Activated CD8-positive, alpha-beta memory T cell treated with anti-CD3 and anti-CD28 coated beads, Interleukin-2, amount 50 U/mL, for 1 hour (primary cell): ENCODE results near the gene URB2.
"Not testable (repeated sequence)": the region's sequence is repeated elsewhere in the genome, so short reads cannot be mapped to it uniquely, and the experiment has no call there.

Source experiments
- DNase-seq: peaks from one replicate; pipeline ENCODE4 v3.0.0-alpha.2; 2020; ENCODE audit errors: extremely low read depth

The URB2 gene

DNA sequence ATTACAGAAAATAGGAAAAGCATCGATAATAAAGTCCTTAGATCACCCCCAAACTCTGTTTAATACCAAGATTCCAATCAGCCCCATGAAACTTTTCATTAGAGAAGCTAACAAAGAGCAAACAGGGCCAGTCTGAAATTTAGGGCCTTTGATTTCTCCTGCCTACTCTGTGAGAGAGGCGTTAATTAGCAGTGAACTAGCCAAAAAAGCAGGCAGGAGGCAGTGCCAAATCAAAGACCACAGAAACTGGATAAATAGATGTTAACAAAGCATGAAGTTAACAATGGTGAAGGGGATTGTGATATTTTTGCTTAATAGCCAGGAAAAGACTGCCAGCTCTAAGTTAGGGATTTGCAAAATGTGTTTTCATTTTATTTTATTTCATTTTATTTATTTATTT is 11.3 kb upstream of the URB2 start:
- no peak for DNase-seq

DNA sequence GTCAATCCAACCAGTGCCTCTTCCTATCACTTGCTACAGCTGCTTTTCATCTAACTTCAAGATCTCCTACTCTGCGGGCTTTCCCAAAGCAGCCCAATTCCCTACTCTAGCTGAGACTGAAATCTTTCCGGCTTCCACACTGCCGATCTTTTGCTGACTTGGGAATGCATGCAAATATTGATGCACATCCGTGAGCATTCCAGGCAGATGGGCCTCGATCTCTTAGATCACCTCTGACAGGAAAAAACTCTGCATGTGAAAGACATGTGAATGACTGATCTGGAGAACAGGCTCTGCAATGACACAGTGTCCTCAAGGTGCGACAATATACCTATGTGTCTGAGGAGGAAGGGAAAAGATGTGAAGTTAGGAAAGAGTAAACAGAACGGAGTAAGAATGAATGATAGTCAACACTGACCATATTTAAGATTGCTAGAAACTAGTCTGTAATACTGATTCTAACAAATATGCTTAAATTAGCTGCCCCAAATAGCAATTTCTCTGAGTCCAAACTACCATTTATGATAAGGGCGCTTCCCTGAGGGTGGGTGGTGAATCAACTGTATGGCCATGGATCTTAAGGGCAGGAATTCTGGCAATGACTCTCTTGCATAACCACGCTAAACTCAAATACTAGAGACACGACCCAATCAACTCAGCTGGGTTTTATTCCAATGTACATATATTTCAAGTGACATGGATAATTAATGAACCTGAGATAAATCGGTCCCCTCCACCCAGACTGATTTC is 8.5 kb upstream of the URB2 start:
- DNase-seq: no peak

DNA sequence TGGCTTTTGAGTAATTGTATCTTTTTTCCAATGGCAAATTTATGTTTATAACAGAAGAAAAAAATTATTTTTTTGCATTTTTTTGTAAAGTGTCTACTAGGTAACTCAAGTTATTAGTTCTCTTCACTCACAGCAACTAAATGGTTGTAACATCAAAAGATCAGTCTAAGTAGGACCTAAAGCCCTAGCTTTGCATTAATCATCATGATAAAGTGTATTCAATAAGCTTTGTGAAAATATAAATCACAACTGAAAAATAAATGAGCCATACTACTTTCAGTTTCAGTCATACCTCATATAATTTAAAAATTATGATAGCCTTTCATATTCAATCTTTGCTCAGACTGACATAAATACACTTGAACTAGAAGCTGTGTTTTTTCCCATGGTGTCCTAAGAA is 7.0 kb upstream of the URB2 start:
- no peak for DNase-seq

DNA sequence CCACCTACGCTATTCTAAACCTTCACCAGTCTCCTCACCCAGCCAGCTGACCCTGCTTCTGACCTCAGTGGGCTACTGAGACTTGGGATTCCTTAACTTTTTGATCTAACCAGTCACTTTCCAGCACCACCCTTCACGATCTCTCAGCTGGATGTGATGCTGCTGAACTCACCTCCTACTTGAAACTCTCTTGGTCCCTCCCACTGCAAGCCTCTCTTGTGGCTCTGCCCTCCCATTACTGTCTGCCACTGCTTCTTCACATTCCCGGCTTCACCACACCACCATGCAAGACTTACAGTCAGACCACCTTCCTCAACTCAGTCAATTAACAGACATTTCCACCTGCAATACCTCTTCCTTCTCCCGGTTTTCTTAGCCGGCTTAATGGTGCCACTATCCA is 6.4 kb upstream of the URB2 start:
- no peak for DNase-seq

DNA sequence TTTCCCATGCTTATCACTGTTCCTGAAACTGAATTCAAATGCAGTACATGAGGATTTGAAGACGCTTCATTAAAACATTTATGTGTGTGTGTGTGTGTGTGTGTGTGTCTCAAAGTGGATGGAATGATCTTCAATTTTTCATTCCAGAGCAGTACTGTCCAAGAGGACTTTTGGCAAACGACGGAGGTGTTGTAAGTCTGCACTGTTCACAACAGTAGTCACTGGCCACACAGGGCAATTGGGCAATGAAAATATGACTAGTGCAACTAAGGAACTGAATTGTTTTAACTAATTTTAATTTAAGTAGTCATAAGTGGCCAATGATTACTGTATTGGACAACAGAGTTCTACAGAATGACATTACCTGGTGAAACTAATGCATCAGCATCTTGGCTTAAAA is 5.2 kb upstream of the URB2 start:
- DNase-seq: no peak

DNA sequence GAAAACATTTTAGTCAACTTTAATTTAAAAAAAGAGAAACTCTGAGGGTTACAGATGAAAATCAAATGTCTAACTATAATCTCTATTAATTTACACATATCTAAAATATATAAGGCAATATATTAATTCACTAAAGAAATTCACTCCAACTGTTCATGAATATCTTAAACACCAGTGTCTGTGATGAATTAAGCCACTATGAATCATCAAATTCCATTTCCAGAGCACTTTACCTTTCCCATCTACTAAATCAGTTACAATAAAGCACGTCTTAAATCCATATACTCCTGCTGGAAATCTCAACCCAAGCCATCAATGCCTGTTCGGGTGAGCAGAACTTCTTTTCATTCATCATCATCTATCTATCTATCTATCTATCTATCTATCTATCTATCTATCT is 4.4 kb upstream of the URB2 start:
- DNase-seq: no peak

DNA sequence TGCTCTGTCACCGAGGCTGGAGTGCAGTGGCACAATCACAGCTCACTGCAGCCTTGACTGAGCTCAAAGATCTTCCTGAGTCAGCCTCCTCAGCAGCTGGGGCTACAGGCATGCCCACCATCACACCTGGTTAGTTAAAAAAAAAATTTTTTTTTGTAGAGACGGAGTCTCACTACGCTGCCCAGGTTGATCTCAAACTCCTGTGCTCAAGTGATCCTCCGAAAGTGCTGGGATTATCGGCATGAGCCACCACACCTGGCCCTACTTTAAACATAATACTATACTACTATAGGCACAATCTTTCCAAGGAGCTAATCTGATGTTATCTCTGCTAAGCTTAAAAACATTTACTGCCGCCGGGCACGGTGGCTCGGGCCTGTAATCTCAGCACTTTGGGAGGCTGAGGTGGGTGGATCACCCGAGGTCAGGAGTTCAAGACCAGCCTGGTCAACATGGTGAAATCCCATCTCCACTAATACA is 3.4 kb upstream of the URB2 start:
- not testable (repeated sequence) for DNase-seq

DNA sequence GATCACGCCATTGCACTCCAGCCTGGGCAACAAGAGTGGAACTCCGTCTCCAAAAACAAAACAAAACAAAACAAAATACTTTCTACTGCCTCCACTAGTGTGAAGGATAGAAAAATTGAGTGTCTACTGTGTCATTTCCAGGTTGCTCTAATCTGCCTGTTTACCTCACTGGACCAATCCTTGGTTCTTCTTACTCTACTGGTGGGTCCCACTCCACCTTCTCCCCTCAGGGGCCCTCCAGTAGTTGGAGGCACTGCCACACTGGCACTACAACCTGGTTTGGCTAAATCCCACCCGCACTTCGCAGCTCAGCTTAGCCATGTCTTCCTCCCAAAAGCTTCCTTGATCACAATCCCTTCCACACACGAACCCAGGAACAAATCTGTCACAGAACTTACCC is 2.8 kb upstream of the URB2 start:
- DNase-seq: no peak

DNA sequence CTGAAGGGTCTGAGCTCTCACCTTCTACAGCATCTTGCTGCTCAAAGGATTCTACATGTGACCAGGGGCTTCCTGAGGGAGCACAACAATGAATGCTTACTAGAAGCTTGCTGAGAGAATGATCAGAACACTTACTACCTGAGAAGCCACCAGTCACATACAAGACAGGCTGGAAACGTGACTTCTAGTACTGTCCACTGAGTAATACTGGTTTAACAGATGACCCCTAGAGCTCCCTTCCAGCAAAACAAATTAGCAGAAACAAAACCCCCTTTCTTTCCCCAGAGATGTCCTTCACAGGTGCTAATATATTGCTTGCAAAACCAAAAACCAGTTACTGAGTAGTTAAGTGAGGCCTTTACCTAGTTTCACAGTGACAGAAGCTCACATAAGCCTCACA is 2.2 kb upstream of the URB2 start:
- no peak for DNase-seq

DNA sequence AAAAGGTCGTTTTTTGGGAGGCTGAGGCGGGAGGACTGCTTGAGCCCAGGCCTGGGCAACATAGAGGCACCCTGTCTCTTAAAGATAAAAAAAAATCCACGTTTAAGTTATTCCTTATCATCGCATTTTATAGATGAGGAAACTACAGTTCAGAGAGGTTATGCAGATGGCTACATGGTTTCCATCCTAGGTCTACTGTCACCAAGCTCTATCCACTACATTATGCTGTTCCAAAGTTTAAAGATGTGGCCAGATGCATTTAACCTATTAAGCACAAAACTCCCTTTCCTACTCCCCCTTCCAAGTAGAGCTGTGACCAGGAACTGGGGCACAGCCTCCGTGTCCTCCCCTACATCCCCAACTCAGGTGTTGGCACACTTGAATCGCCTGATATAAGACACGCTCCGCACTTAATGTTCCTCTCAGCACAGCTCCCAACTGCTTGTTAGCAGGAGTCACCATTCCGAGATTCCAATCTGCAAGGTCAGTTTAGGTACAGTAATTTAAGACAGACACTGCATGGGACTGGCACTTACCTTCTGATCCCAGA is 1.5 kb upstream of the URB2 start:
- no peak for DNase-seq

DNA sequence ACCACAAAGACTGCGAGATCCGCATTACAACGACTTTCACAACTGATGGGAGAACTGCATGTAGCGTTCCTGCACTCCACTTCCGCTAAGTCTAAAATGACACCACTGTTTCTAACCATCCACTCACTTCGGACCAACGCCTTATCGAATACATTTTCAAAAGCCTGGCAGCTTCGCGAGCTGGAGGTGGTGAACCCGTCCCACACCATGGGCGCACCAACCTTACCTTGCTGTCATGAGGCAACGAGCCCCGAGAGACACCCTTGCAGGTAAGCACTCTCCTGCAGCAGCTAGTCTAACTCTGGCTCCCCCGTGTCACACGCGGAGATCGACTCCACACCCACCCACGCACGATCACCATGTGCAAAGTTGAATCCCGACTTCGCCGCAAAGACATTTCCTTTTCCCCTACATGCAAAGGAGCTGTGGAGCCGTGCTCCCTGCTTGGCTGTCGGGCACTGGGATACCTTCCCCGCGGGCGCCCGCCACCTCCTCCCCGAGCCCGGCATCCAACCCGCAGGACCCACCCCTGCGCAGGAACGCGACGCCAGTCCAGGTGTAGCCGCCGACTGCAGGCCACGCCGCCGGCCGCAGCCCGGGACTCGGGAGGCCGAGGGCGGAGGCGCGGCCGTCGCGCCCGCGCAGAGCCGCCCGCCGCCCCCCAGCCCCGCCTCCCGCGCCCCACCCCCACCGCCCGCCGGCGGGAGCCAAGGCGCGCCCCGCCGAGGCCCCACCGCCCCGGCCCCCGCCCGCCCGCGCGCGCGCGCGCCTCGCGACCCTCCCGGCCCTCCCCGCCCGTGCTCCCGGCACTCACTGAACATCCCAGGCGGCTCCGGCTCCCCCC is 754 bp upstream of the URB2 start:
- no peak for DNase-seq

DNA sequence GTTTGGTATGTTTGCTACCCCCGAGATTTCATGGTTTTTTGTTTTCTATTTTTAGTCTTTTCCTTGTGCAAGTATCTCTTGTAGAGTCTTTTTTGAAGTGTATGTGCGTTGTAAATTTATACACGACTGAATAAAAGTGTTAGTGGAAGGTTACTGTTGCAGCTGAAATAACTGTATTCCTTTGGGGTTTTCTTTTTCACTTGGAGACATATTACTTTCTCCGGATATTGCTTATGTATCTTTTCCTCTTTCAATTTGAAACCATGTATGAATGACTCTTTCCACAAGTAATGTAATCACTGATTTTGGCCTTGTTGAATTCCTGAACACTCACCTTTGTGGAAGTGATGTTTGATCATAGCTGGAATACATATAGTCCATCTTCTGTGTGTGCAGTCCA is 956 bp downstream of the URB2 start:
- DNase-seq: no peak

DNA sequence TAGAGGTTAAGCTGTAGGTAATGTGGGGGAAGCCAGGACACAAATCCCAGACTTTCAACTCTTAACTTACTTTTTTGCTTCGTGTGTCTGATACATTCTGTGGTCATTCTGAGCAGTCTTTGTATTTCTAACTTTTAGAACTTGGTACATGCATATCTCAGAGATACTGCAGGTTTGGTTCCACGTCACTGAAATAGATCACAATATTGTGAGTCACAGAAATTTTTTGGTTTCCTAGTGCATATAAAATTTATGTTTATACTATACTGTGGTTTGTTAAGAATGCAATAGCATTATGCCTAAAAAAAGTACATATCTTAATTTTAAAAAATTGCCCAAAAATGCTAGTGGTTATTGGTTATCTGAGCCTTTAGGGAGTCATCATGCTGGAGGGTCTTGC is 3.2 kb downstream of the URB2 start:
- DNase-seq: no peak

DNA sequence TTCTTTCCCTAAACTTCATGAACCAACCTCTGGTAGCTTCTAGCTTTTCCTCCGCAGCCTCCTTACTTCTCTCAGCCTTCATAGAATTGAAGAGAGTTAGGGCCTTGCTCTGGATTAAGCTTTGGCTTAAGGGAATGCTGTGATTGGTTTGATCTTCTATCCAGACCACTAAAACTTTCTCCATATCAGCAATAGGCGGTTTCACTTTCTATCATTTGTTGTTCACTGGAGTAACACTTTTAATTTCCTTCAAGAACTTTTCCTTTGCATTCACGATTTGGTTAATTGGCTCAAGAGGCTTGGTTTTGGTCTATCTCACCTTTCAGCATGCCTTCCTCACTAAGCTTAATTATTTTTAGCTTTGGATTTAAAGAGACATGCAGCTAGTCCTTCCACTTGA is 5.1 kb downstream of the URB2 start:
- no peak for DNase-seq

DNA sequence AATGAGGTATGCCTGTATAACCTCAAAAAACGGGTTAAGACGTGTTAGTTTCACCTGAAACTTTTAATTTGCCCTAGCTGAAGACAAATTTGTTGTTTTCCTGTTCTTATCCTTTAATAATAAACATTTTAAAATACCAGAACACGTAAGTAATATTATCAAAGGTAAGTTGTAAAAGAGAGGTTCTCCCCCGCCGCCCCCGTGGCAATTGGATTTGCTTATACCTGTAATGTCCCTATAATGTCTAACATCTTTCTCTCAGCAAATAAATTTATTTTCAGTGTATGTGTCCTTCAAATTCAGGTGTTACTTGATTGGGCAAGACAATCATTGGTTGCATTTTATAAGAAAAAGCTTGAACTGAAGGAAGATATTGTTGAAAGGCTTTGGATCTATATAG is 5.9 kb downstream of the URB2 start:
- DNase-seq: no peak

DNA sequence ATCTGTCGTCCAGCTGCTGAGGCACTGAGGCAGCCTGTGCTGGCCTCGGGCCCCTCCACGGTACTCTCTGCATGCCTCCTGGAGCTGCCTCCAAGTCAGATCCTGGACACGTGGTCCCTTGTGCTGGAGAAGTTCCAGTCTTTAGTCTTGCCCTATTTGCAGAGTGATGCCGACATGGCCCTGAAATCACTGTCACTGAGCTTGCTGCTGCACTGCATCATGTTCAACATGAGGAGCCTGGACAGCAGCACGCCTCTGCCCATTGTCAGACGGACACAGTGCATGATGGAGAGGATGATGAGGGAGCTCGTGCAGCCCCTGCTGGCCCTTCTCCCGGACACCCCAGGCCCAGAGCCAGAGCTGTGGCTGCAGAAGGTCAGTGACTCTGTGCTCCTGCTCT is 10.0 kb downstream of the URB2 start:
- DNase-seq: no peak

DNA sequence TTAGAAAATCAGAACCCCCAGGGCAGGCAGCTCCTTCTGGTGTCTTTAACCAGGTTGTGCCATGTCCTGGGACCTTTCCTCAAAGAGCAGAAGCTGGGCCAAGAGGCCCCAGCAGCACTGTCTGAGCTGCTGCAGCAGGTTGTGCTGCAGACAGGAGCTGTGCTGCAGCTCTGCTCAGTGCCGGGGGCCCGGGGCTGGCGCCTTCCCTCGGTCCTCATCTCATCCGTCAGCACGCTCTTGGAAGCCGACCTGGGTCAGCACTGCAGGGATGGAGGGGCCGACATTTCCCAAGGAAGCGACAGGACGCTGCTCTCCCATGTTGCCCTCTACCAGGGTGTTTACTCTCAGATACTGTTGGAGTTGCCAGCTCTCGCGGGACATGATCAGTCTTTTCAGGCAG is 11.7 kb downstream of the URB2 start:
- no peak for DNase-seq

DNA sequence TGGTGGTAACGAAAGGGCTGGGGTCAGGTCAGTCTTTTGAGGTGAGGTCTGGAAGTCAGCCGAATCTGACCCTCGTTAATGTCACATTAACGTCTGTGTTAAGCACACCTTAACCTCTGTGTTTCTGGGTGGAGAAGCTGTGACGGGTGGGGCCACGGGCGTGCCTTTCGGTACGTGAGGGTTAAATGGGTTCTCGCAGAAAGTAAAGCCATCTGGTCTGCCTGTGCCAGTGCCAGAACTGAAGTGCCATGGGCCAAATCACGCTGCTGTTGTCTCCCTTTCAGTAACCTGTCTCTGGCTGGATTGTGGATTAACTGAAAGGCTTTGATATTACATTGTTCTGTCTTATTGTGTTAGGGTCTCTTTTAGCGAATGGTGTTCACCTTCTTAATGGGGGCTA is 14.4 kb downstream of the URB2 start:
- DNase-seq: no peak

DNA sequence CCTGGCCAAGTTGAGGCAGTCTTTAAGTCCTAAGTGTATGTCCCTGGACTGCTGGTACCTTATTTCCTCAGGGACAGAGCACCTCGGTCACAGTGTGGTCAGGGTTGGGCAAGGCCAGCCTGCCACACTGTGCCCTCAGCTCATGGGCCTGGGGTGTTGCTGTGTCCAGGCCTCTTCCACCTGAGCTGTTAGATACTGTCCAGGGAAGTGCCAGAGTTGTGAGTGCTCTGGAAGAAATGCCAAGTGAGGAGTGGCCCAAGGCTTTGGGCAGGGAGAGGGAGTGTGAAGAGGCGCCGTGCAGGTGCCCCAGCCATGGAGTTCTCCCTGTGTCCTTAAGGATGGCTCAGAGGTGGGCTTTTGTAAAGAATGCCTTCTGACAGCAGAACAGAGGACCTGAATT is 15.3 kb downstream of the URB2 start:
- no peak for DNase-seq

DNA sequence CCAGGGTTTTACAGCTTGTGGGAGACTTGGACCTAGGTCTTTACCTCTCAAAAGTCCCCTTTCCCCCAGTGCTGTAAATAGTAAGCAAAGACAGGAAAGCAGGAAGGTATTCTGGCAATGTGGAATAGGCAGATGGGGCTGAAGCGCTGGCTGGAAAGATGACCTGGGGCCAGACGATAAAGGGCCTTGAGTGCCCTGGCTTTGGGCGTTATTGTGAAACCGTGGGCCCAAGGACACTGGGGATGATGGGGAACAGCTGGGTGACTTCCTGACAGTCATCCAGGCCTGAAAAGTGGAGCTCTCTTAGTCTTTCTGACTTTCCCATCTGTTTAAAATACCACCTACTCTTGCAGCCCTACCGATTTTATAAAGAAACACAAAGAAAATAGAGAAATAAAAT is 16.3 kb downstream of the URB2 start:
- DNase-seq: no peak

DNA sequence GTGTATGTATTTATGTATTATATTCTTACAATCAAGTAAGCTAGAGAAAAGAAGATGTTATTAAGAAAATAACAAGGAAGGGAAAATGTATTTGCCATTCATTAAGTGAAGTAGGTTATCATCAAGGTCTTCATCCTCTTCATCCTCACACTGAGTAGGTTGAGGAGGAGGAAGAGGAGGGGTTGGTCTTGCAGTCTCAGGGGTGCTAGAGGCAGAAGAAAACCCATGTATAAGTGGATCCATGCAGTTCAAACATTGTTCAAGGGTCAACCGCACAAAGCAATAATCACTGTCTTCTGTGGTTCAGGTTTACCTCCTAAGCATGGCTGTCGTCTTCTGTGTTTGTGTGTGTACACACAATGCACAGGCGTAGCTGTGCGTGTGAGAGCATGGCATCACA is 16.9 kb downstream of the URB2 start:
- no peak for DNase-seq

DNA sequence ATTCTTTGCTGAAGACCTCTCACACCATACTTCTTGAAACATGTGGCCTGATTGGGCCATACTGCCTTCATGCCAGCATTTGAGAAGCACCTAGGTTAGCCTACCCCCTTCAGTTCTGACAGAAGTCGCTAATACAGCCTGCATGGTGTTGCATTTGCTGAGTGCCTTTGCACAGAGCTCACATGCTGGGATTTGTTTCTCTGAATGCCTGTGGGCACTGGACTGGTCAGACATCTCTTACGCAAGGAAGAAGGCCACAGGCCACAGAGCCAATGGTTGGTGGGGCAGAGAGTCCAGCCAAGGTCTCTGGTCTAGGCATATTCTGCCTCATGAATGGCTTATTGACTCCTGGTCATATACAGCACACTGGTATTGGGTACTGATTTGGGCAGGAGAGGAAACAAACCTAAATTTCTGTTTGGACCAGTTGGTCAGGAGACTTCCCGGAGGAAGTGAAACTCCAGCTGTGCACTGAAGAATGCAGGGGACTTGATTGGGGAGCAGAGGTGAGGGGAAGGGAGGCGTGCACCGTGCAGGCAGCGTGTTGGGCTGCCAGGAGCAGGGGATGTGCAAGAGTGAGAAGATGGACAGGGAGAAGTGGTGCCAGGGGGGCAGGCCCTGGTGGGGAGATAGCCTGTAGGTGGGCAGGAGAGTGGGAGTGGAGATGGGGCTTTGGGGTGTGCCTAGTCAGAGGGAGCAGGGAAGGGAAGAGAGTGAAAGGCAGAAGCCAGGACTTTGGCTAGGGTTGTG is 18.1 kb downstream of the URB2 start:
- no peak for DNase-seq
